Esophagus muscularis mucosa (tissue), 4 donors: Measurements from ENCODE around the gene LDLRAD1.

Source experiments
- EP300 ChIP-seq: sonication (generic); formaldehyde crosslinking; IDR thresholded peaks from one replicate; pipeline ENCODE4 v1.6.1; 2017; ENCODE audit warnings: antibody characterized with exemption
- POLR2A ChIP-seq: fragments of 450-650 bp; IDR thresholded peaks from one replicate; pipeline ENCODE4 v1.6.1; 2017; ENCODE audit warnings: antibody characterized with exemption, moderate library complexity, mild to moderate bottlenecking, low read depth
- POLR2AphosphoS5 ChIP-seq, 2 donors: sonication (generic); formaldehyde crosslinking; IDR thresholded peaks; one replicate each; pipeline ENCODE4 v1.6.1; 2017; ENCODE audit warnings: antibody characterized with exemption in 2 of 2
- TF ChIP-seq, protein P1 (sequence below), 3 experiments: fragments of 200-600 bp in 2 of 3; fragments of 450-650 bp in 1 of 3; sonication (generic) in 2 of 3; IDR thresholded peaks; one replicate each; pipeline ENCODE4 v1.5.1; 2017 to 2019; ENCODE audit warnings: antibody characterized with exemption in 3 of 3, mild to moderate bottlenecking in 2 of 3, moderate library complexity in 1 of 3

DNA sequence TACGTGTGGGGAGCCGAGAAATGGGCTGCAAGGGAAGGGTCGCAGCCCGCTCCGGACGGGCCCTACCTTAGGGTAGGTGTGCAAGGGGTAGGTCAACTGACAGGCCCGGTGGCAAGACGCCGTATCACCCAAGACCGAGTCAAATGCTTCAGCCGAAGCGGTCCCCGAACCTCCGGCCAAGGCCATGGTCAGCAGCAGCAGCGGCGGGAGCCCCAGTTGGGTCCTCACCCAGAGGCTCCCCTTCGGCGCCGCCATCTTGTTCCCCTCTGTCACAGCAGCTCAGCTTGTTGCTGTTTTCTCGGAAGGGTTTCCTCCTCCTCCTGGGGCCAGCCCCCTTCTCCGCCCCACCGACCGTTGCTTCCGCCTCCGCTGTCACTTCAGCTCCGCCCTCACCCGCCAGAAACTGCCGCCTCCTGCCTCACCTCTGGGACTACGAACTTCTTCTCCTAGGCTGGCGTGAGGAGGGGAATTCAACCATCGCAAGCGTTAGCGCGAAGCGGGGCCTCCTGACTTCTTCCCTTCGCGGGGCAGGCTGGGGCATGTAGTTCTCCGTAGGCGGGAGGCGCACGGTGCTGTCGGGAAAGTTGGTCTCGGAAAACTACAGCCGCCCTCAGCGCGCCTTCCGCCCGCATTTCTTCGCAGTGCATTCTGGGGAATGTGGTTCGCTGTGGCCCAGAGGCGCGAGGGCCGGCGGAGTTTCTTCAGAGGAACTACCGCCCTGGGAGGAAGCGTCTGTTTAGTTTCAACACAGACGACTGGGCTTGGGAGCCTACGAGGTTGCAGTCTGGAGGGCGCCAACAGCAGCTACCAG is 35.2 kb upstream of the LDLRAD1 start, which contains the start of the genes TCEANC2 and TMEM59:
- TF ChIP-seq POLR2A (peak; percentile 51), EP300 (no peak), POLR2AphosphoS5 (IDR thresholded peaks at IDR 0.05) (peak; percentile 93)
- TF ChIP-seq, protein P1, sequence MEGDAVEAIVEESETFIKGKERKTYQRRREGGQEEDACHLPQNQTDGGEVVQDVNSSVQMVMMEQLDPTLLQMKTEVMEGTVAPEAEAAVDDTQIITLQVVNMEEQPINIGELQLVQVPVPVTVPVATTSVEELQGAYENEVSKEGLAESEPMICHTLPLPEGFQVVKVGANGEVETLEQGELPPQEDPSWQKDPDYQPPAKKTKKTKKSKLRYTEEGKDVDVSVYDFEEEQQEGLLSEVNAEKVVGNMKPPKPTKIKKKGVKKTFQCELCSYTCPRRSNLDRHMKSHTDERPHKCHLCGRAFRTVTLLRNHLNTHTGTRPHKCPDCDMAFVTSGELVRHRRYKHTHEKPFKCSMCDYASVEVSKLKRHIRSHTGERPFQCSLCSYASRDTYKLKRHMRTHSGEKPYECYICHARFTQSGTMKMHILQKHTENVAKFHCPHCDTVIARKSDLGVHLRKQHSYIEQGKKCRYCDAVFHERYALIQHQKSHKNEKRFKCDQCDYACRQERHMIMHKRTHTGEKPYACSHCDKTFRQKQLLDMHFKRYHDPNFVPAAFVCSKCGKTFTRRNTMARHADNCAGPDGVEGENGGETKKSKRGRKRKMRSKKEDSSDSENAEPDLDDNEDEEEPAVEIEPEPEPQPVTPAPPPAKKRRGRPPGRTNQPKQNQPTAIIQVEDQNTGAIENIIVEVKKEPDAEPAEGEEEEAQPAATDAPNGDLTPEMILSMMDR (IDR thresholded peaks at IDR 0.05): peak in 1 of 3 experiments; percentile 16
